ENCODE data around the gene TMEM178B. TPM values are rescaled to one million over a fixed set of nuclear protein-coding genes. Genes with fewer than 3 reads are reported as not detected.

The TMEM178B gene
- total RNA-seq, 4 donors from 2014 or later, result 0.15 to 1.2 (median 0.58) TPM

DNA sequence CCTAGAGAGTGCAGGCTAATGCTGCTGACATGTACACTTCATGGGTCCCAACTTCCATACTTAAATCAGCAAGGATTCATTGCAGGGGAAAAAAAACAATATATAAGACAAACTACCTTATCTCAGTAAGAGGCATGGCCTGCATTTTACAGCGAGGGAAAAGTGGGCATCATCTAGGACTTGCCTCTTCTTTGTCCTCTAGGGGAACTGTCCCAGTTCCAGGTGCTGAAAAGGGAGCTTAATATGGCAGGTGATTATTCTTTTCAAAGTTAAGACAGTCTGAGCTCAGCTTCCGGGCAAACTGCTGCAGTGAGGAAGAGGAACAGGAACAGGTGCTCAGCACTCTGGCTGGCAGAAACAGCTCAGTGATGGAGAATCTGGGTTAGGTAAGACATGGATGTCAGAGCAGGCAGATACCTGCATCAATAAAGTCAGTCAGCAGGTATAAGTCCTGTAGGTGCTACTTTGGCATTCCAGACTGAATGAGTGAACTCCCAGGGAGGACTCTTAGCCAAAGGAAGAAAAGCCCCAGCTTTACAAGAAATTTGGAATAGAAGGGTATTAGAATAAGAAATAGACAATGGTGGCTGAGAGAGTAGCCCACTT lies 147.2 kb downstream of the TMEM178B start:
- 32 to 38% methylated on average over 2 of the region's 2 CpGs for WGBS, 2 donors
- peak in 1 of 2 donors; percentile 29 for DNase-seq (ENCODE audit: low spot score in 2 of 2)

DNA sequence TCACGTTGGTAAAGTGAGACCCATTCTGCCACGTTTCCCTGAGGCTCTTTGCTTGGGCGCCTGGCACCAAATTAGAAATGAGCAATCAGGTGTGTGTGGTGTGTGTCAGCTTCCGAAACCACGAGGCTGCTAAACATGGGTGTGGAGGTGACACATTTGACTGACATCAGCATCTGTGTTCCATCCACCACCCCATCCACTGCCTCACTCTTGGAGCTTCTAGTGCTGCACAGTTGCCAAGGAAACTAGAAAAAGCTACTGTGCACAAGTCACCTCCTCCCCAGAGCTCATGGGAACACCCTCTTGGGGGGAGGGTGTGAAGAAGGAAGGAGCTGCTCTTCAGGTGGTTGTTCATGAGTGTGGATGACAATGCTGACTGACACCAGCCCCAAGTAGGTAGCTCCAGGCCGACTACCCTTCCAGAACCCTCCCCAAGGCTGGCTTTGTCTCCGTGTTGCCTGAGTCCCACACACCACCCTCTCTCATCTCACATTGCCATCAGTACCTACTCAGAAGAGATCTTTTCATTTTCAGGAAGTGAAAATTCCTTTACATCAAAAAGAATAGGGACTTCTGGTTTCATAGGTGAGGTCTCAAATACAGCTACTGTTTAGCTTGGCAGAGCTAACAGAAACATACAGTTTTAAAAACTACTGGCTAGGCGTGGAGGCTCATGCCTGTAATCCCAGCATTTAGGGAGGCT lies 152.2 kb downstream of the TMEM178B start:
- TF ChIP-seq CTCF (IDR thresholded peaks at IDR 0.05) (no peak), POLR2A (IDR thresholded peaks at IDR 0.05) (no peak)
- WGBS, 2 donors, result 72 to 73% methylated on average over 8 of the region's 8 CpGs
- DNase-seq (ENCODE audit: low spot score in 2 of 2), result no peak
- no peak overlapping the region for H3K4me3 ChIP-seq (ENCODE audit: low read depth, poor library complexity, severe bottlenecking)
- intact Hi-C loops (cut with DNase I; ENCODE audit: low total_unique reads), result no loop called here

More for the DNA sequence above, 147.2 kb downstream of the TMEM178B start:
- TF ChIP-seq POLR2A (IDR thresholded peaks at IDR 0.05) (no peak), CTCF (IDR thresholded peaks at IDR 0.05) (no peak)
- H3K4me3 ChIP-seq (ENCODE audit: low read depth, poor library complexity, severe bottlenecking), result no peak overlapping the region
- intact Hi-C loops (cut with DNase I; ENCODE audit: low total_unique reads), result no loop called here

DNA sequence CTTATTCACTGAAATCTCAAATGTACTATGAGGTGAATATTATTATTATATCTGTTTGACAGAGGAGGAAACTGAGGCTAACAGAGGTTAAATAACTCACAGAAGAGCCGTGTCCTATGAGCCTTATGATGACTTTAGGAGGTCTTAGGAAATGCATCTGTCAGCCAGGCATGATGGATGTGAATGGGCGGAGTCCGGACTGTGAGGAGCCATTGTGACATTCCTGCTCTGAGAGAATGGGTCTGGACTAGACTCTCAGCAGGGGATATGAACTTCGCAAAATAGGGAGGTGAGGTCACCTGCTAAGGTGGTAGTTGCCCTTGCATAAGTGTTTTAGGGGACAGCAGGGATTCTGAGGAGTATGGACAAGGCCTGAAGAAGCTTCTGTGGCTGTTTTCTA lies 153.6 kb downstream of the TMEM178B start:
- TF ChIP-seq CTCF (IDR thresholded peaks at IDR 0.05), result no peak
- TF ChIP-seq POLR2A (IDR thresholded peaks at IDR 0.05), result no peak

DNA sequence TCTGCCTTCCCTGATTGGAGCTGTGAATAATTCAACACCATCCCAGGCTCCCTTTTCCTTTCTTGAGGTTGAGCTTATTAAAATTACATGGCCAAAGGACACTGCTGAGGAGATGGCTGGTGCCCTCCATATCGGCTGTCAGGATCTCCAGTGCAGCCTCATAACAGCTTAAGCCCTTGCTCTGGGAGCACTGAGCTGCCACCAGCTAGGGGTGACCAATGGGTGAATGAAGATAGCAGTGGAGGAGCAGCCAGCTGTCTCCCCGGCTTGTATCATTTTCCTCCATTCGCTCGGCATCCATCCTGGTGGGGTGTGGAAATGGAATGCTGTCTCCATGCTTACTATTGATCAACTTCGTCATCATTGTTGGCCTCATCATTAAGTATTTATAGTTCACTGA lies 154.6 kb downstream of the TMEM178B start:
- TF ChIP-seq POLR2A (IDR thresholded peaks at IDR 0.05) (no peak), CTCF (IDR thresholded peaks at IDR 0.05) (no peak)
- WGBS, 2 donors, result 83 to 86% methylated on average over 5 of the region's 5 CpGs
- no peak for DNase-seq (ENCODE audit: low spot score in 2 of 2)
- intact Hi-C loops (cut with DNase I; ENCODE audit: low total_unique reads), result no loop called here
- no peak overlapping the region for H3K4me3 ChIP-seq (ENCODE audit: low read depth, poor library complexity, severe bottlenecking)

More for the DNA sequence above, 153.6 kb downstream of the TMEM178B start:
- H3K4me3 ChIP-seq (ENCODE audit: low read depth, poor library complexity, severe bottlenecking), result no peak overlapping the region
- 70 to 78% methylated on average over 4 of the region's 4 CpGs for WGBS, 2 donors
- intact Hi-C loops (cut with DNase I; ENCODE audit: low total_unique reads), result no loop called here
- no peak for DNase-seq (ENCODE audit: low spot score in 2 of 2)

- intact Hi-C loops (cut with DNase I; ENCODE audit: low total_unique reads), result no loop called here
- no peak for TF ChIP-seq POLR2A (IDR thresholded peaks at IDR 0.05)
- TF ChIP-seq CTCF (IDR thresholded peaks at IDR 0.05), result no peak
- WGBS, 2 donors, result 30 to 44% methylated on average over 5 of the region's 5 CpGs
- no peak overlapping the region for H3K4me3 ChIP-seq (ENCODE audit: low read depth, poor library complexity, severe bottlenecking)
- DNase-seq (ENCODE audit: low spot score in 2 of 2), result no peak
Observed at GRCh38 chr7:141231018-141231792, 157.3 kb downstream of the TMEM178B start.

Data from lower leg skin (tissue), 4 donors.